ENCODE data around the gene ZNF677.
"Not testable (repeated sequence)": the region's sequence is repeated elsewhere in the genome, so short reads cannot be mapped to it uniquely, and the experiment has no call there.

ZNF677 gene

DNA sequence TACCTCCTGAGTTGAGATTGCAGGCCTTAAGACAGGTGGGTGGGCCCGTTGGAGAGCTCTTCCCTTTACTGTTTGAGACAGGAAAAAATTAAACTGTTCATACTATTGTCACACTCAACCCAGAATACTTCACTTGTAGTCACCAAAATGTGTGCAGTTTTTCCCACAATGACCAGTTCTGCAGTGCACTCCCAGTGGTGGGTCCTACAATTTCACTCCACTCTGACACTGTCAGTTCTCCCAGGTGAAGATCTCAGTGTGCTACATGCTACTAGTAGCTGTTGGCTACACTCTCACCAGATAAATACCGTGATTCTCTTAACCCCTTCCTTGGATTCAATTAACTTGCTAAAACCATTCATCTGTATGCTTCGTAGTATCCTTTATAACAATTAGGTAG, 64.4 kb downstream of the ZNF677 start:
- H3K4me3 ChIP-seq (ENCODE audit: low read depth, low read length), result no peak overlapping the region
- TF ChIP-seq, protein P1, sequence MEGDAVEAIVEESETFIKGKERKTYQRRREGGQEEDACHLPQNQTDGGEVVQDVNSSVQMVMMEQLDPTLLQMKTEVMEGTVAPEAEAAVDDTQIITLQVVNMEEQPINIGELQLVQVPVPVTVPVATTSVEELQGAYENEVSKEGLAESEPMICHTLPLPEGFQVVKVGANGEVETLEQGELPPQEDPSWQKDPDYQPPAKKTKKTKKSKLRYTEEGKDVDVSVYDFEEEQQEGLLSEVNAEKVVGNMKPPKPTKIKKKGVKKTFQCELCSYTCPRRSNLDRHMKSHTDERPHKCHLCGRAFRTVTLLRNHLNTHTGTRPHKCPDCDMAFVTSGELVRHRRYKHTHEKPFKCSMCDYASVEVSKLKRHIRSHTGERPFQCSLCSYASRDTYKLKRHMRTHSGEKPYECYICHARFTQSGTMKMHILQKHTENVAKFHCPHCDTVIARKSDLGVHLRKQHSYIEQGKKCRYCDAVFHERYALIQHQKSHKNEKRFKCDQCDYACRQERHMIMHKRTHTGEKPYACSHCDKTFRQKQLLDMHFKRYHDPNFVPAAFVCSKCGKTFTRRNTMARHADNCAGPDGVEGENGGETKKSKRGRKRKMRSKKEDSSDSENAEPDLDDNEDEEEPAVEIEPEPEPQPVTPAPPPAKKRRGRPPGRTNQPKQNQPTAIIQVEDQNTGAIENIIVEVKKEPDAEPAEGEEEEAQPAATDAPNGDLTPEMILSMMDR (IDR thresholded peaks at IDR 0.05; ENCODE audit: insufficient read depth, low read length, missing control alignments), result no peak
- no peak for DNase-seq (ENCODE audit: low read depth, low spot score)
- POLR2A ChIA-PET, result no interaction called here
- CTCF ChIA-PET, result no interaction called here

DNA sequence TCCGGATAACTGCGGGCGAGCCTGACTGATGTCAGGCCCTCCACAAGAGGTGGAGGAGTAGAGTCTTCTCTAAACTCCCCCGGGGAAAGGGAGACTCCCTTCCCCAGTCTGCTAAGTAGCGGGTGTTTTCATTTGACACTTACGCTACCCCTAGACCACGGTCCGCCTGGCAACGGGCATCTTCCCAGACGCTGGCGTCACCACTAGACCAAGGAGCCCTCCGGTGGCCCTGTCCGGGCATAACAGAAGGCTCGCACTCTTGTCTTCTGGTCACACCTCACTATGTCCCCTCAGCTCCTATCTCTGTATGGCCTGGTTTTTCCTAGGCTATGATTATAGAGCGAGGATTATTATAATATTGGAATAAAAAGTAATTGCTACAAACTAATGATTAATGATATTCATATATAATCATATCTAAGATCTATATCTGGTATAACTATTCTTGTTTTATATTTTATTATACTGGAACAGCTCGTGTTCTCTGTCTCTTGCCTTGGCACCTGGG, 64.9 kb downstream of the ZNF677 start:
- DNase-seq (ENCODE audit: low read depth, low spot score); CTCF ChIA-PET; POLR2A ChIA-PET; H3K4me3 ChIP-seq (ENCODE audit: low read depth, low read length): not testable (repeated sequence)

All from AG04449 (cell line).